Measurements from ENCODE around the gene CATSPERE. TPM values are rescaled to one million over a fixed set of nuclear protein-coding genes. Genes with fewer than 3 reads are reported as not detected.
"Not testable (repeated sequence)": the region's sequence is repeated elsewhere in the genome, so short reads cannot be mapped to it uniquely, and the experiment has no call there.

The CATSPERE gene
- total RNA-seq, 1 experiment from 2014 or later = 0.18 TPM

DNA sequence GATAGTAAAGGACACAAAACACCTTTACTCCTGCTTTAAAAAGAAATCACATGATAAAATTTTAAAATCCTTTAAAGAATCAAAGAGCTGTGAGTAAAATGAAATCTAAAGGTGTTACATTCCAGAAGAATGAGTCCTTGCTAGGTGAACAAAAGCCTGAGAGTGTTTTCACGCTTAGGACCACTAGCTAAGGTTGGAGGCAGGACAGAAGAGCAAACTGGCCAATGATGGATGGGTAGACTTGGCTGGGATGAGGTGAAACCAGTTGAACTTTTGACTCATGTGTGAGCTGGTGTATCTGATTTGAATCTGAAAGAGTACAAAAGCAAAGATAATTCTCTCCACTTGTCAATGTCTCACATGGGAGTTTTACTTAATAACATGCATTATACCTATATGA is 35.1 kb downstream of the CATSPERE start:
- in situ Hi-C loops (cut with HindIII; ENCODE audit: low pct_unique_long_range_greater_than_20kb, low sequenced_read_pairs) = no loop called here
- DNase-seq (ENCODE audit: low read depth, low spot score) = no peak

GRCh38 chr1:244497805-244498204 is 36.7 kb downstream of the CATSPERE start:
- DNase-seq (ENCODE audit: low read depth, low spot score) = no peak
- in situ Hi-C loops (cut with HindIII; ENCODE audit: low pct_unique_long_range_greater_than_20kb, low sequenced_read_pairs) = no loop called here

DNA sequence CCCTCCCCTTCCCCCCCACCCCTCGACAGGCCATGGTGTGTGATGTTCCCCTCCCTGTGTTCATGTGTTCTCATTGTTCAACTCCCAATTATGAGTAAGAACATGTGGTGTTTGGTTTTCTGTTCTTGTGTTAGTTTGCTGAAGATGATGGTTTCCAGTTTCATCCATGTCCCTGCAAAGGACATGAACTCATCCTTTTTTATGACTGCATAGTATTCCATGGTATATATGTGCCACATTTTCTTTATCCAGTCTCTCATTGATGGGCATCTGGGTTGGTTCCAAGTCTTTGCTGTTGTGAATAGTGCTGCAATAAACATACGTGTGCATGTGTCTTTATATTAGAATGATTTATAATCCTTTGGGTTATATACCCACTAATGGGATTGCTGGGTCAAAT is 38.4 kb downstream of the CATSPERE start:
- DNase-seq (ENCODE audit: low read depth, low spot score); in situ Hi-C loops (cut with HindIII; ENCODE audit: low pct_unique_long_range_greater_than_20kb, low sequenced_read_pairs): not testable (repeated sequence)

DNA sequence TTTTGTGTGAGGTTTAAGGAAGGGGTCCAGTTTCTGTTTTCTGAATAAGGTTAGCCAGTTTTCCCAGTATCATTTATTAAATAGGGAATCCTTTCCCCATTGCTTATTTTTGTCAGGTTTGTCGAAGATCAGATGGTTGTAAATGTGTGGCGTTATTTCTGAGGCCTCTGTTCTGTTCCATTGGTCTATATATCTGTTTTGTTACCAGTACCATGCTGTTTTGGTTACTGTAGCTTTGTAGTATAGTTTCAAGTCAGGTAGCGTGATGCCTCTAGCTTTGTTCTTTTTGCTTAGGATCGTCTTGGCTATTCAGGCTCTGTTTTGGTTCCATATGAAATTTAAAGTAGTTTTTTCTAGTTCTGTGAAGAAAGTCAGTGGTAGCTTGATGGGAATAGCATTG is 39.4 kb downstream of the CATSPERE start:
- in situ Hi-C loops (cut with HindIII; ENCODE audit: low pct_unique_long_range_greater_than_20kb, low sequenced_read_pairs); DNase-seq (ENCODE audit: low read depth, low spot score): not testable (repeated sequence)

DNA sequence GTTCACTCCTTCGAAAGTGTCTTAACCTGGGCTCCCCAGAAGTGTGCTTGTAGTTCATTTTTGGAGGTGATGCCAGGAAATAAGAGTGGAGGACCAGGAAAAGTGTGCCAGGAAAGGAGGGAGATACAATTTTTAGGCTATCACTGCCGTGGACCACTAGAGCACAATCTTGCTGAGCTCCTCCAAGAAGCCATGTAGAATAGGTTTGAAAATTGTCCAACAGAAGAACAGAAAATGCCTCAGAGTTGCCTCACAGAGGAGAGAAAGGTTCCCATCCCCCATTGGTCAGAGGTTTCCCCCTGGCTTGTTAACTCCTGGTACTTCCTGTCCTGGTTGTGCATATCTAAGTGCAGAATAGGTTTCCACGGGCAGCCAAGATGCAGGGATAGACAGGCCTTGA is 41.6 kb downstream of the CATSPERE start:
- no peak for DNase-seq (ENCODE audit: low read depth, low spot score)
- in situ Hi-C loops (cut with HindIII; ENCODE audit: low pct_unique_long_range_greater_than_20kb, low sequenced_read_pairs) = no loop called here

DNA sequence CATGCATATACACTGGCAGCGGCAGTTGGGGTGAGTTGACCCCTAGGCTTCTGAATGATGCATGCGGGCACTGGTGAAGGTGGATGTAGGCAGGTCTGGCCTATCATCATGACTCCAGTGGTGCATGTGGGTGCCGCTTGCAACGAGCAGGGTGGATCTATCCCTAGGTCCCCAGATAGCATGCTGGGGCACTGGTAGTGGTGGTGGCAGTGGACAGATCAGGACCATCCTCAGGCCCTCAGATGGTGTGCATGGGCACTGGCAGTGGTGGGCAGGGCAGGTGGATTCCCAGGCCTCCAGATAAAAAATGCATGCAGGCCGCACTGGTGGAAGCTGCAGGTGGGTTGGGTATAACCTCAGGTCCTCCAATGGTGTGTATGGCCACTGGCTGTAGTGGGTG is 52.4 kb downstream of the CATSPERE start:
- DNase-seq (ENCODE audit: low read depth, low spot score) = no peak
- in situ Hi-C loops (cut with HindIII; ENCODE audit: low pct_unique_long_range_greater_than_20kb, low sequenced_read_pairs) = no loop called here

DNA sequence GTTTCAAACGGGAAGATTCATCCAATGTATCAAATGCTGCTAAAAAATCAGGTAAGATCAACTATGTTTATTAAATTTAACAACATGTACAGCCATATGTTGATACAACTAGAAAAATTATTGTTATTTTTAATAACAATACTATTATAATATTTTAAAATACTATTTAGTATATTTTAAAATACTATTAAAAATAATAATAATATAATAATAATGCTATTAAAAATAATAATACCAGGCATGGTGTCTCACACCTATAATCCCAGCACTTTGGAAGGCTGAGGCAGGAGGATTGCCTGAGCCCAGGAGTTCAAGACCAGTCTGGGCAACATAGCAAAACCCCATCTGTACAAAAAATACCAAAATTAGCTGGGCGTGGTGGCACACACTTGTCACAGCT is 54.6 kb downstream of the CATSPERE start:
- in situ Hi-C loops (cut with HindIII; ENCODE audit: low pct_unique_long_range_greater_than_20kb, low sequenced_read_pairs) = no loop called here

DNA sequence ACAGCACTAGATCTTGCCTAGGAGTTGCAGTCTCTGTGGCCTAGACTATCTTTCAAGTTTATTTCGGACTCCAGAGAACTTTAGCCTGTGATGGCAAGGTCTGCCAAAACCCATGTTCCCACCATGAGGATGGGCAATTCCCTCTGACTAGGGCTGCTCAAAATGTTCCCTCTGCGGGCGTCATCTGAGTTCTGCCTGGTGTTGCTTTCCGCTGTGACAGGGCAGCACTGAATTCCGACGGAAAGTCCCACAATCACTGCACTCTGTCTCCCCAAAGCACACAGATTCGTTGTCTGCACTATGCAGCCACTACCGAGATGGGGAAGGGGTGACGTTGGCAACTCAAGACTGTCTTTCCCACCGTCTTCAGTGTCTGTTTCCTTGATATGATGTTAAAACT is 75.2 kb downstream of the CATSPERE start:
- in situ Hi-C loops (cut with HindIII; ENCODE audit: low pct_unique_long_range_greater_than_20kb, low sequenced_read_pairs) = no loop called here

More for the DNA sequence above, 54.6 kb downstream of the CATSPERE start:
- DNase-seq (ENCODE audit: low read depth, low spot score) = no peak

GRCh38 chr1:244545511-244545910 is 84.4 kb downstream of the CATSPERE start:
- no peak for DNase-seq (ENCODE audit: low read depth, low spot score)
- in situ Hi-C loops (cut with HindIII; ENCODE audit: low pct_unique_long_range_greater_than_20kb, low sequenced_read_pairs) = no loop called here

More for the DNA sequence above, 75.2 kb downstream of the CATSPERE start:
- DNase-seq (ENCODE audit: low read depth, low spot score) = no peak

DNA sequence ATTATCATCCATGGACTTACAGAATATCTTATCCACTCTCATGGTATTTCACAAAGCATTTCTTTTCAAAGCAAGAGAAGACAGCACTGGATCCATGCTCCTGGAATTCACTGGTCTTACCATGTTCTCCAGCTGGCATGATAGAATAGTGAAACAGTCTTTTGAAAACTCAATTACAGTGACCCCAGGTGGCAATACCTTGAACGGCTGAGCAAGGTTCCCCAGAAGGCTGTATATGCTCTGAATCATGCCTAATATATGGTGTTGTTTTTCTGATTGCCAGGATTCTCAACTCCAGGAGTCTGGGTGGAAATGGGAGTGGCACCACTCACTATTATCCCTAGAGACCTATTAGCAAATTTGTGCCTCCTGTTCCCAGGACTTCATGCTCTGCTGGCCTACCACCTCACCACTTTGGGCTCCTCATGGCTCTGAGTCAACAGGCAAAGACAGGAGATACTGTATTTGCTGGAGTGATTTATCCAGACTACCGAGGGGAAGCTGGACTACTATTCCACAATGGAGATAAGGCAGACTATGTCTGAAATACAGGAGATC is 87.6 kb downstream of the CATSPERE start:
- peak; percentile 17 for DNase-seq (ENCODE audit: low read depth, low spot score)
- in situ Hi-C loops (cut with HindIII; ENCODE audit: low pct_unique_long_range_greater_than_20kb, low sequenced_read_pairs) = no loop called here

DNA sequence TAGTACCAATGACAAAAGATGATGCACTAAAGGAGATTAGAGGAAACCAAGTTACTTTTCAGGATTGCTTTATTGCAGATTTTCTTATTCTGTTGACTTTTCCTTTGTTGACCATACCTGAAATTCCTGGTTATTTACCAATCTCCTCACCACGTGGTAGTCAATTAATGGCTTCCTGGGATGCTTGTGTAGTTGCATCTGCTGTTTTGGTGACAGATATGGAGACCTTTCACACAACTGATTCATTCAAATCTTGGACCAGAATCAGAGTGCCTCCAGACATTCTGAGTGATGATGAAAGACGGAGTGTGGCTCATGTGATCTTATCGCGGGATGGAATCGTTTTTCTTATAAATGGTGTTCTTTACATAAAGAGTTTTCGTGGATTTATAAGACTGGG is 91.3 kb downstream of the CATSPERE start:
- DNase-seq (ENCODE audit: low read depth, low spot score) = peak; percentile 86
- in situ Hi-C loops (cut with HindIII; ENCODE audit: low pct_unique_long_range_greater_than_20kb, low sequenced_read_pairs) = no loop called here

GRCh38 chr1:244556263-244556662 is 95.2 kb downstream of the CATSPERE start:
- DNase-seq (ENCODE audit: low read depth, low spot score) = no peak
- in situ Hi-C loops (cut with HindIII; ENCODE audit: low pct_unique_long_range_greater_than_20kb, low sequenced_read_pairs) = no loop called here

- in situ Hi-C loops (cut with HindIII; ENCODE audit: low pct_unique_long_range_greater_than_20kb, low sequenced_read_pairs) = no loop called here
- no peak for DNase-seq (ENCODE audit: low read depth, low spot score)
These were observed 96.5 kb downstream of the CATSPERE start for GRCh38 chr1:244557565-244557964.

DNA sequence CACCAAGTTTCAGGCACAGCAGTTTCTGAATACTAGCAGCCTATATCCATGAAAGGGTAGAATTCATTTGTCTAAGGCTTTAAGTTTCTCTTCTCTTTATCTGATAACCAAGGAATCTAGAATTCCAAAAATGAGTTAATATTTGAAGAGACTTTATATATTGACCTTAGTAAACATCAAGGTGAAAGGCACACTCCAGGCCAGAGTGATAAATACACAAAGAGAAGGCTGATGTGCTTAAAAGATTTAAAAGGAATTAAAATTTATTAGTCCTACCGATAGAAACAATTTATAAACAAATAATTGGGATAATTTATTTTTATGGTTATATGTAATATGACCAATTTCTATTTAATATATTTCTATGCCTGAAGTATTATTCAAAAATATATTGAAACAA is 98.5 kb downstream of the CATSPERE start:
- DNase-seq (ENCODE audit: low read depth, low spot score) = no peak
- in situ Hi-C loops (cut with HindIII; ENCODE audit: low pct_unique_long_range_greater_than_20kb, low sequenced_read_pairs) = no loop called here

DNA sequence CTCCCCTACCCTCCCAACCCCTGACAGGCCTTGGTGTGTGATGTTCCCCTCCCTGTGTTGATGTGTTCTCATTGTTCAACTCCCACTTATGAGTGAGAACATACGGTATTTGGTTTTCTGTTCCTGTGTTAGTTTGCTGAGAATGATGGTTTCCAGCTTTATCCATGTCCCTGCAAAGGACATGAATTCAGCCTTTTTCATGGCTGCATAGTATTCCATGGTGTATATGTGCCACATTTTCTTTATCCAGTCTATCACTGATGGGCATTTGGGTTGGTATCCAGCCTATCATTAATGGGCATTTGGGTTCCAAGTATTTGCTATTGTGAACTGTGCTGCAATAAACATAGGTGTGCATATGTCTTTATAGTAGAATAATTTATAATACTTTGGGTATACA is 101.8 kb downstream of the CATSPERE start:
- in situ Hi-C loops (cut with HindIII; ENCODE audit: low pct_unique_long_range_greater_than_20kb, low sequenced_read_pairs) = not testable (repeated sequence)

GRCh38 chr1:244573768-244574167 is 112.7 kb downstream of the CATSPERE start:
- DNase-seq (ENCODE audit: low read depth, low spot score) = no peak
- in situ Hi-C loops (cut with HindIII; ENCODE audit: low pct_unique_long_range_greater_than_20kb, low sequenced_read_pairs) = no loop called here

More for the DNA sequence above, 101.8 kb downstream of the CATSPERE start:
- not testable (repeated sequence) for DNase-seq (ENCODE audit: low read depth, low spot score)

- in situ Hi-C loops (cut with HindIII; ENCODE audit: low pct_unique_long_range_greater_than_20kb, low sequenced_read_pairs) = no loop called here
- no peak for DNase-seq (ENCODE audit: low read depth, low spot score)
These were observed 115.3 kb downstream of the CATSPERE start for GRCh38 chr1:244576259-244576892.

DNA sequence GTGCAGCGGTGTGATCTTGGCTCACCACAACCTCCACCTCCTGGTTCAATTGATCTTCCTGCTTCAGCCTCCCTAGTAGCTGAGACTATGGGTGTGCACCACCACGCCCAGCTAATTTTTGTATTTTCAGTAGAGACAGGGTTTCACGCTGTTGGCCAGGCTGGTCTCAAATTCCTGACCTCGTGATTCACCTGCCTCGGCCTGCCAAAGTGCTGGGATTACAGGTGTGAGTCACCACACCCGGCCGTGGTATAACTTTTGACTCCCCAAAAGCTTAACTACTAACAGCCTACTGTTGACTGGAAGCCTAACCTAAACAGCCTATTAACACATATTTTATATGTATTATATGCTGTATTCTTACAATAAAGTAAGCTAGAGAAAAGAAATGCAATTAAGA is 117.1 kb downstream of the CATSPERE start:
- in situ Hi-C loops (cut with HindIII; ENCODE audit: low pct_unique_long_range_greater_than_20kb, low sequenced_read_pairs) = not testable (repeated sequence)

DNA sequence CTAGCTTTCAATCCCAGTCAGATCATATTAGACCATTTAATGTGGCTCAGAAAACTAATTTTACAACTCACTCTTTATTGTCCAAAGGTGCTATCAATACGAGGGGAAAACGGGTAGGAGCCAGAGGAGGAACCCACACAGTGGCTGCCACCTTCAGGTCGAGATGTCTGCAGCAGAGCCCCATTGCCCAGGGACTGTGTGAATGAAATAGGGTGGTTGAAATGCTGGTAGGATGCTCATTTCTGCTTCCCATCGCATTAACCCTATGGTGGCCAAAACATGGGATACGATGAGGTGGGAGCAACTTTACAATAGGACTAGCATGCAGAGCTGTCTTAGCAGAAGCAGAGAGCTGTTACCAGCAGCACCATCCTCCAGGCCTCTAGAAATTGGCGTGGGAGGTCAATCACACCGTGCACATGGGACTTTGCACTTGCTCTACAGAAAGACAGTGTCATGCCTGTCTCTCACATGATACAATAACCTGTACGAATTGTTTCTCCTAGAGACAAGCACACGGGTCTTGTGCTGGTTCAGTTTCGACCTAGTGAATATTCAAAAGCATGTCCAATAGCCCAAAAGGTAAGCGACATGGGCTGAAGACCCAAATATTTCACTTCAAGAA is 122.4 kb downstream of the CATSPERE start:
- DNase-seq (ENCODE audit: low read depth, low spot score) = no peak
- in situ Hi-C loops (cut with HindIII; ENCODE audit: low pct_unique_long_range_greater_than_20kb, low sequenced_read_pairs) = no loop called here

More for the DNA sequence above, 117.1 kb downstream of the CATSPERE start:
- DNase-seq (ENCODE audit: low read depth, low spot score) = not testable (repeated sequence)

Measured in SK-MEL-5 (cell line).